HG03565 (cell line): Measurements from ENCODE around the gene CCDC88A.
"Not testable (repeated sequence)": the region's sequence is repeated elsewhere in the genome, so short reads cannot be mapped to it uniquely, and the experiment has no call there.

Experiments used
- ATAC-seq: cut with Tn5 transposase; IDR thresholded peaks from one replicate; pipeline ENCODE4 v1.9.1; 2021; ENCODE audit warnings: mild to moderate bottlenecking, moderate library complexity; ENCODE audit not compliant: unreplicated experiment

Gene CCDC88A

GRCh38 chr2:55419679-55420438 lies at the start of gene CCDC88A:
TSS of gene CCDC88A (minus strand) at chr2:55419856. CDS start at chr2:55419079, 777 bp downstream.
- ATAC-seq, result peak; percentile 67

GRCh38 chr2:55461679-55462078 lies 42.0 kb upstream of the CCDC88A start:
- no peak for ATAC-seq

GRCh38 chr2:55460562-55460961 lies 40.9 kb upstream of the CCDC88A start:
- ATAC-seq, result no peak

- no peak for ATAC-seq
These were observed 40.1 kb upstream of the CCDC88A start for GRCh38 chr2:55459714-55460274.

GRCh38 chr2:55459279-55459678 lies 39.6 kb upstream of the CCDC88A start:
- ATAC-seq, result no peak

GRCh38 chr2:55454121-55454520 lies 34.5 kb upstream of the CCDC88A start:
- no peak for ATAC-seq

GRCh38 chr2:55452879-55453278 lies 33.2 kb upstream of the CCDC88A start:
- no peak for ATAC-seq

- no peak for ATAC-seq
These were observed 32.0 kb upstream of the CCDC88A start for GRCh38 chr2:55451699-55452098.

- ATAC-seq, result not testable (repeated sequence)
These were observed 30.4 kb upstream of the CCDC88A start for GRCh38 chr2:55450014-55450413.

GRCh38 chr2:55442045-55442760 lies 22.5 kb upstream of the CCDC88A start:
- ATAC-seq, result not testable (repeated sequence)

- ATAC-seq, result no peak
These were observed 21.7 kb upstream of the CCDC88A start for GRCh38 chr2:55441280-55441892.

- no peak for ATAC-seq
These were observed 19.4 kb upstream of the CCDC88A start for GRCh38 chr2:55439101-55439397.

GRCh38 chr2:55438391-55439100 lies 18.9 kb upstream of the CCDC88A start:
- ATAC-seq, result no peak

- ATAC-seq, result no peak
These were observed 18.1 kb upstream of the CCDC88A start for GRCh38 chr2:55437515-55438390.

- ATAC-seq, result no peak
These were observed 12.4 kb upstream of the CCDC88A start for GRCh38 chr2:55431982-55432627.

- no peak for ATAC-seq
These were observed 10.7 kb upstream of the CCDC88A start for GRCh38 chr2:55430211-55430975.

GRCh38 chr2:55428258-55428657 lies 8.6 kb upstream of the CCDC88A start:
- ATAC-seq, result no peak

- no peak for ATAC-seq
These were observed 5.8 kb upstream of the CCDC88A start for GRCh38 chr2:55425431-55425831.
